ENCODE data around the gene EGFL8. TPM values are rescaled to one million over a fixed set of nuclear protein-coding genes. Genes with fewer than 3 reads are reported as not detected.

EGFL8 gene
- total and polyA plus RNA-seq, 2 of the 8 experiments (the other 6 are each of a cell fraction or from before 2014, with no cell fraction given): 5.0 to 9.2 TPM

DNA sequence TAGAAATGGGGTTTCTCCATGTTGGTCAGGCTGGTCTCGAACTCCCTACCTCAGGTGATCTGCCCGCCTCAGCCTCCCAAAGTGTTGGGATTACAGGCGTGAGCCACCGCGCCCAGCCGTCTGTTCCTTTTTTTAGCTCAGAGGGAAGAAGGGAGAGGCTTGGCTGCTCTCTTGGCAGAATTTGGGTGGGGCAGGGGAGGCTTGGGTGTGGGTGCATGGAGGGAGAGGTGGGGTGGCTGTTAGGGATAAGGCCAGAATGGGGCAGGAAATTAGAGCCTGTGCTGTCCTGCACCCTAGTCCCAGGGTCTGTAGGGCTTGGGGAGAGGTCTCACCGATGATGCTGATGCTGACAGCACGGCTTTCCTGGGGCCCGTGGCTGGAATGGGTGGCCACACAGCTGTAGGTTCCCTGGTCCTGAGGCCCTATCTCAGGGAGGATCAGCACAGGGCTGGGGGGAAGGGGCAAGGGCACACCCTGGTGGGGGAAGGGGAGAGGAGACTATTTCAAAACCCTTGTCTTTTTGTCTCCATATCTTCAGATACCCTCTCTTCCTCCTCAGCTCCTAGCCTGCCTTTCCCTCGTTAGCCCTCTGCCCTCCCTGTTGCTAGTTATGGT, 17.6 kb downstream of the EGFL8 start:
- Histone ChIP-seq H3K79me2 (ENCODE audit: control insufficient read depth in 1 of 2, insufficient read depth in 2 of 2, low read length in 2 of 2) (peaks cover 0 to 12% of the 10 kb centered on the region in 2 experiments; a peak in 2 of 4 replicates), H3K56ac (replicated peaks; ENCODE audit: insufficient read length, low read depth, low read length) (no peak overlapping the region), H2BK120ac (replicated peaks; ENCODE audit: low read depth, low read length) (no peak overlapping the region), H4K8ac (ENCODE audit: extremely low read depth, insufficient read depth, low read length) (no peak overlapping the region), H4K20me1 (replicated peaks in 1 of 2; ENCODE audit: control insufficient read depth in 1 of 2, insufficient read depth in 2 of 2, low read length in 2 of 2) (peaks cover 0 to 3% of the 10 kb centered on the region in 2 experiments), H3K4me2 (ENCODE audit: insufficient read depth in 1 of 2, low read depth in 2 of 2, low read length in 2 of 2) (0 out of 4 replicates have a peak overlapping the region, but pooled peaks of 1 of the 2 experiments have one; percentile 1), H3K79me1 (ENCODE audit: low read depth, low read length) (peaks cover 4% of the 10 kb centered on the region; the same call in 1 of the 2 replicates), H2BK15ac (ENCODE audit: low read length) (no peak overlapping the region), H3K18ac (ENCODE audit: extremely low read depth, low read length) (no peak overlapping the region), H3K9me3 (ENCODE audit: insufficient read depth in 2 of 2, low read depth in 1 of 2, low read length in 1 of 2) (no peaks in the 10 kb centered on the region), H3K23ac (ENCODE audit: insufficient read length) (no peak overlapping the region), H3K4ac (replicated peaks; ENCODE audit: insufficient read length, low read depth, low read length) (no peak overlapping the region), H3K27me3 (replicated peaks in 1 of 4; ENCODE audit: control insufficient read depth in 3 of 4, extremely low read depth in 1 of 4, insufficient read depth in 3 of 4, low read length in 3 of 4) (no peaks in the 10 kb centered on the region; a peak in 1 of 7 replicates), H3K9ac (replicated peaks in 1 of 4; ENCODE audit: extremely low read depth in 1 of 4, low read depth in 3 of 4, low read length in 3 of 4) (no peak overlapping the region), H4K5ac (ENCODE audit: insufficient read length, low read depth, low read length) (no peak overlapping the region), H2BK5ac (ENCODE audit: low read depth, low read length) (peak overlapping the region; percentile 4; the same call in 1 of the 2 replicates), H2AK5ac (ENCODE audit: low read depth, low read length) (no peak overlapping the region), H3K23me2 (ENCODE audit: low read depth, low read length) (peaks cover 13% of the 10 kb centered on the region), H2AFZ (ENCODE audit: low read length) (no peak overlapping the region), H3K4me3 (ENCODE audit: extremely low read depth in 1 of 4, insufficient read depth in 2 of 4, low read depth in 3 of 4, low read length in 4 of 4) (no peak overlapping the region), H3K14ac (ENCODE audit: insufficient read length) (no peak overlapping the region), H4K91ac (replicated peaks; ENCODE audit: insufficient read length, low read length) (no peak overlapping the region), H3K27ac (ENCODE audit: low read depth, low read length) (no peak overlapping the region; the same call in 1 of the 2 replicates), H3K36me3 (ENCODE audit: control insufficient read depth in 2 of 4, insufficient read depth in 4 of 4, low read length in 3 of 4) (peaks cover 6 to 33% (median 25%) of the 10 kb centered on the region in 4 experiments), H3K4me1 (replicated peaks in 1 of 4; ENCODE audit: control insufficient read depth in 3 of 4, insufficient read depth in 4 of 4, low read length in 3 of 4) (peaks cover 0 to 8% (median under 1%) of the 10 kb centered on the region in 4 experiments; a peak in 4 of 7 replicates), H2BK12ac (ENCODE audit: low read depth, low read length) (no peak overlapping the region), H2BK20ac (ENCODE audit: low read length) (no peak overlapping the region)
- DNase-seq (ENCODE audit: low read depth in 1 of 2, low spot score in 2 of 2) (no peak), FAIRE-seq (no peak)
- 98% methylated on average over 4 of the region's 10 CpGs; no CpG with 5 or more reads in 1 of the 2 experiments for WGBS, 2 experiments (ENCODE audit: extremely low coverage in 1 of 2, insufficient coverage in 1 of 2, insufficient read length in 1 of 2, insufficient replicate concordance in 2 of 2, low coverage in 1 of 2, low lambda C conversion rate in 2 of 2, missing lambda C conversion rate in 1 of 2)
- TF ChIP-seq RAD21 (IDR thresholded peaks at IDR 0.05 in 1 of 2, conservative IDR thresholded peaks at IDR 0.05 in 1 of 2; ENCODE audit: low read depth in 2 of 2, low read length in 2 of 2) (peak; percentile 18 to 24; a peak in 2 of 4 replicates), ATF2 (IDR thresholded peaks at IDR 0.05; ENCODE audit: low read length) (no peak)
- ChIA-PET POLR2A (ENCODE audit: partially characterized antibody) (interaction anchor here (1.0 to 7.9 kb wide), 6 partner anchors 11 to 789 kb away, joined by 3 to 194 read pairs (median 4); partner anchors contain the start of genes GPSM3, PBX2 and PRRT1), CTCF (ENCODE audit: partially characterized antibody) (interaction anchor here (1.1 to 2.0 kb wide), 6 partner anchors 15 to 65 kb away, joined by 3 to 8 read pairs (median 4); partner anchors contain the start of gene EGFL8)

Data from H1 (cell line).